CD4-positive, alpha-beta T cell (primary cell): ENCODE measurements around the gene MRPS23. TPM values are rescaled to one million over a fixed set of nuclear protein-coding genes. Genes with fewer than 3 reads are reported as not detected.

ENCODE experiments used
- ATAC-seq: fragments of 200-7000 bp; cut with Tn5 transposase; one replicate; pipeline ENCODE4 v1.10.0; 2022; ENCODE audit warnings: mild to moderate bottlenecking; ENCODE audit not compliant: poor library complexity
- CTCF ChIA-PET: fragments of 350-600 bp; sonication (Branson Sonifier 250); formaldehyde crosslinking; loops from one replicate; lab custom pipeline; 2021; ENCODE audit warnings: antibody characterized with exemption, inconsistent platforms; lab: Charles Lee
- POLR2A ChIA-PET: fragments of 350-600 bp; sonication (Branson Sonifier 250); formaldehyde crosslinking; loops from one replicate; lab custom pipeline; 2021; ENCODE audit warnings: antibody characterized with exemption, inconsistent platforms; lab: Charles Lee
- DNase-seq, 14 experiments: peaks; one replicate each; pipeline ENCODE4 v3.0.0-alpha.2; 2013 to 2020; ENCODE audit warnings: mixed read lengths in 2 of 14
- H3K27ac ChIP-seq, 2 donors: one replicate each; pipeline versions ENCODE4 v1.5.1 to v1.7.0; 2013; ENCODE audit warnings: low read length in 2 of 2, low read depth in 1 of 2, mild to moderate bottlenecking in 1 of 2
- H3K27me3 ChIP-seq, 2 experiments: 1 replicate in 1 of 2; 2 replicates in 1 of 2; pipeline versions ENCODE4 v1.6.1 to v1.7.0; 2013; ENCODE audit warnings: low read length in 2 of 2, control low read depth in 1 of 2, mild to moderate bottlenecking in 1 of 2, moderate library complexity in 1 of 2; ENCODE audit not compliant: insufficient read depth in 2 of 2, control insufficient read depth in 1 of 2
- H3K36me3 ChIP-seq: one replicate; pipeline ENCODE4 v1.6.1; 2013; ENCODE audit warnings: low read length, control low read depth; ENCODE audit not compliant: insufficient read depth
- H3K4me1 ChIP-seq: one replicate; pipeline ENCODE4 v1.6.1; 2013; ENCODE audit warnings: low read length, control low read depth; ENCODE audit not compliant: insufficient read depth
- H3K4me3 ChIP-seq: one replicate; pipeline ENCODE4 v1.5.1; 2013; ENCODE audit warnings: mild to moderate bottlenecking, low read length, moderate library complexity
- H3K9me3 ChIP-seq, 2 experiments: 1 replicate in 1 of 2; 2 replicates in 1 of 2; pipeline versions ENCODE4 v1.6.1 to v1.7.0; 2013; ENCODE audit warnings: low read length in 2 of 2, mild to moderate bottlenecking in 2 of 2, control low read depth in 1 of 2, moderate library complexity in 1 of 2; ENCODE audit not compliant: control insufficient read depth in 1 of 2, insufficient read depth in 1 of 2
- H3K27ac Mint-ChIP-seq: one replicate; pipeline ENCODE4 v1.8.0; 2020; ENCODE audit warnings: mixed read lengths
- H3K27me3 Mint-ChIP-seq: one replicate; pipeline ENCODE4 v1.8.0; 2021; ENCODE audit warnings: mixed read lengths
- H3K36me3 Mint-ChIP-seq: one replicate; pipeline ENCODE4 v1.8.0; 2021; ENCODE audit warnings: low read depth, mixed read lengths
- H3K4me1 Mint-ChIP-seq: one replicate; pipeline ENCODE4 v1.8.0; 2021; ENCODE audit warnings: low read depth, mixed read lengths
- H3K4me3 Mint-ChIP-seq: one replicate; pipeline ENCODE4 v1.8.0; 2020; ENCODE audit warnings: mild to moderate bottlenecking, mixed read lengths
- H3K9me3 Mint-ChIP-seq: one replicate; pipeline ENCODE4 v1.8.0; 2020; ENCODE audit warnings: mixed read lengths
- CTCF ChIP-seq: fragments of 200-600 bp; IDR thresholded peaks from one replicate; pipeline ENCODE4 v1.8.0; 2022; ENCODE audit warnings: antibody characterized with exemption, mild to moderate bottlenecking
- intact Hi-C, 2 experiments: fragments of 100-400 bp; cut with DNase I in 1 of 2; cut with micrococcal nuclease in 1 of 2; formaldehyde crosslinking; loops; one replicate each; pipeline versions ENCODE4 v1.15.1 to v1.9.0; 2023 to 2025; cut with DNase I, micrococcal nuclease
- total RNA-seq, 174 experiments: library from RNA in 2 of 174; stranded (reverse) in 2 of 174; gene quantifications; one replicate each; pipeline ENCODE4 v1.2.3 and lab custom pipeline; 2021 to 2026

The MRPS23 gene
- total RNA-seq, 2 experiments from 2014 or later: 14.6 to 14.7 TPM

DNA sequence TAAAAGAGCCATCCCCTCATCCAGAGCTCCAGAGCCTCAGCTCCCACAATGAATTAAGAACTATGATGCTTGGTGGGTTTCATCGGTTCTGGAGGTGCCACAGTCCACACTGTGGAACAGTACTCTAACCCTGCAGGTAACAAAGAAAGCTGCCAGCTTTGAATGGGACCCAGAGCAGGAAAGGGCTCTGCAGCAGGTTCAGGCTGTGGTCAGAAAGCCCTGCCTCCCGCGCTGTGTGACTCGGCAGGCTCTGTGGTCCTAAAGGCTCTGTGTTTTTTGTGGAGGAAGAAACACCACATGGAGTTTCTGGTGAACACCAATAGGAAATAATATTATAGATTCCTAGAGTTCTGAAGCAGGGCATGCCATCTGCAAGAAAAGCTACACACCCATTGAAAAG, 32.5 kb downstream of the MRPS23 start:
- Histone ChIP-seq H3K4me1 (no peaks in the 10 kb centered on the region), H3K27ac (no peak overlapping the region), H3K4me3 (no peak overlapping the region), H3K9me3 (no peaks in the 10 kb centered on the region), H3K36me3 (no peaks in the 10 kb centered on the region), H3K27me3 (peaks cover 0 to 5% of the 10 kb centered on the region in 2 experiments)
- ATAC-seq (no peak), DNase-seq (no peak)
- TF ChIP-seq CTCF: no peak
- intact Hi-C loops: no loop called here
- POLR2A ChIA-PET: interaction anchor here (0.6 kb wide), 1 partner anchor 14 kb away, joined by 3 read pairs; no protein-coding TSS in a partner anchor
- peaks cover 47% of the 10 kb centered on the region for H3K27me3 Mint-ChIP-seq
- H3K4me1 Mint-ChIP-seq: no peaks in the 10 kb centered on the region
- no peak overlapping the region for H3K4me3 Mint-ChIP-seq
- CTCF ChIA-PET: interaction anchor here (1.3 kb wide), 1 partner anchor 16 kb away, joined by 3 read pairs; no protein-coding TSS in a partner anchor
- no peaks in the 10 kb centered on the region for H3K9me3 Mint-ChIP-seq
- H3K36me3 Mint-ChIP-seq: no peaks in the 10 kb centered on the region
- no peak overlapping the region for H3K27ac Mint-ChIP-seq

GRCh38 chr17:57814421-57814820, 35.4 kb downstream of the MRPS23 start:
- intact Hi-C loops: no loop called here
- Histone ChIP-seq H3K4me1 (peaks cover 7% of the 10 kb centered on the region), H3K4me3 (no peak overlapping the region), H3K27me3 (peaks cover 21 to 24% of the 10 kb centered on the region in 2 experiments), H3K36me3 (no peaks in the 10 kb centered on the region), H3K27ac (no peak overlapping the region), H3K9me3 (no peaks in the 10 kb centered on the region)
- DNase-seq (no peak), ATAC-seq (no peak)
- ChIA-PET CTCF (no interaction called here), POLR2A (no interaction called here)
- no peak overlapping the region for H3K4me3 Mint-ChIP-seq
- H3K27me3 Mint-ChIP-seq: peaks cover 74% of the 10 kb centered on the region
- H3K9me3 Mint-ChIP-seq: no peaks in the 10 kb centered on the region
- no peak for TF ChIP-seq CTCF
- peaks cover 7% of the 10 kb centered on the region for H3K4me1 Mint-ChIP-seq
- no peaks in the 10 kb centered on the region for H3K36me3 Mint-ChIP-seq
- no peak overlapping the region for H3K27ac Mint-ChIP-seq

- Mint-ChIP-seq H3K4me3 (no peak overlapping the region), H3K4me1 (peaks cover 7% of the 10 kb centered on the region), H3K27ac (no peak overlapping the region), H3K36me3 (no peaks in the 10 kb centered on the region), H3K9me3 (no peaks in the 10 kb centered on the region), H3K27me3 (peaks cover 81% of the 10 kb centered on the region)
- H3K4me1 ChIP-seq: peaks cover 7% of the 10 kb centered on the region
- DNase-seq: no peak
- no peaks in the 10 kb centered on the region for H3K36me3 ChIP-seq
- no peak for ATAC-seq
- no peak overlapping the region for H3K4me3 ChIP-seq
- peaks cover 18 to 25% of the 10 kb centered on the region in 2 experiments for H3K27me3 ChIP-seq
- ChIA-PET POLR2A (interaction anchor here (0.6 kb wide), 1 partner anchor 301 kb away, joined by 3 read pairs; no protein-coding TSS in a partner anchor), CTCF (no interaction called here)
- intact Hi-C loops: no loop called here
- no peak for TF ChIP-seq CTCF
- H3K9me3 ChIP-seq: no peaks in the 10 kb centered on the region
- no peak overlapping the region for H3K27ac ChIP-seq
Observed at GRCh38 chr17:57811638-57812280, 38.1 kb downstream of the MRPS23 start.
